T-helper 1 cell treated with Interleukin-12 subunit alpha and Interleukin-12 subunit beta and Interleukin-4 antibody, amounts not matched to agents 30 ng/mL and 1 ng/mL, for 36 hours (primary cell): ENCODE results near the gene FOXN3. TPM values are rescaled to one million over a fixed set of nuclear protein-coding genes. Genes with fewer than 3 reads are reported as not detected.

Experiments
- intact Hi-C: fragments of 100-400 bp; cut with micrococcal nuclease; formaldehyde crosslinking; loops from one replicate; pipeline ENCODE4 v1.15.1; 2024
- total RNA-seq: library from RNA; stranded (reverse); gene quantifications from 2 replicates; pipeline ENCODE4 v1.2.3, GENCODE V29; 2022

The FOXN3 gene
- total RNA-seq, 1 donor from 2014 or later: 110 TPM

GRCh38 chr14:89366864-89367778, 49.9 kb downstream of the FOXN3 start:
- intact Hi-C loops: loop anchor here (5.0 kb wide), 1 partner anchor 400 kb away; no protein-coding TSS in a partner anchor

- intact Hi-C loops: loop anchor here (2.0 to 5.0 kb wide), 6 partner anchors 14 to 402 kb away; partner anchors contain the start of gene FOXN3
Observed at GRCh38 chr14:89365061-89365801, 51.8 kb downstream of the FOXN3 start.

- intact Hi-C loops: loop anchor here (2.0 kb wide), 5 partner anchors 14 to 256 kb away; partner anchors contain the start of gene FOXN3
Observed at GRCh38 chr14:89364316-89364715, 52.7 kb downstream of the FOXN3 start.

DNA sequence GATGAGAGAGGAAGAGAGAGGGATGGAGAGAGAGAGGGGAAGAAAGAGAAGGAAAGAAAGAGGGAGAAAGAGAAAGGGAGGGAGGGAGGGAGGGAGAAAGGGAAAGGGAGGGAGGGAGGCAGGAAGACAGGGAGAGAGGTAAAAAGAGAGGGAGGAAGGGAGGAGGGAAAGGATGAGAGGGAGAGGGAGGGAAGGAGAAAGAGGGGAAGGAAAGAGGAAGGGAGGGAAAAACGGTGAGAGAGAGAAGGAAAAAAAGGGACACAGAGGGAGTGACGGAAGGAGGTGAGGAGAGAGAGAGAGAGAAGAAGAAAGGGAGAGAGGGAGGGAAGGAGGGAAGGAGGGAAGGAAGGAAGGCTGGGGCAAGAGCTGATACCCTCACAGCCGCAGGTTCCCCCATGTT, 56.8 kb downstream of the FOXN3 start:
- intact Hi-C loops: no loop called here

DNA sequence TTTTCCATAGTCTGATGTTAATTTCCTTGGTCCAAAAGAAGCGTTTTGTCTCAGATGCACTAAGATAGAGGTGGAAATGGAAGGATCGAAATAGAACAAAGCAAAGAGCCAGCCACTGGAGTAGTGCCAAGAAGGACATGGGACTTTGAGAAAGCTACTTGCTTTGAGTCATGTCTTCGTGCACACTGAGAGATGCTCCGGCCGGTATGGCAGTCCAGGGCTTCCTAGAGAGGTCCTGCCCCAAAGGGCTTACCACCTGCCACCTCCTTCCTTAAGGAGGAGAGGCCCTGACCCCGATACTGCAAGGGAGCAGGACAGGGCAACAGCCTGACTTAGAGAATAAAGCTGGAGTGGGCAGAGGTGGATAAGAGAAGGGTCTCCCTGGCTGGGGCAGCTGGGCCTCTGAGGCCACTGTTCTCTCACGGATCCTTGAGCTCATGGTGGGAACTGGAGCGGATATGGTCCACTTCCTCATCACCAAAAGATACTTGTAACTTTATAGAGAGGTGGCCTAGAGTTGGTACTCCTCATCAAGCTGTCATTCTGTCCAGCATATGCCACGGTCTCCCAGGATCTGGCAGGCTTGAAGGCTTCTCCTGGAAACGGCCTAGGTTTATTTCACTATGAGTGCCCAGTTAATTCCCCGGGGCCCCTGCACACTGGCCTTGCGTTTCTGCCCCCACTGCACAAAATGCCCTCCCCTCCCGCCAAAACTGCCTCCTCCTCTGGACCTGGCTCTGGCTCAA, 57.4 kb downstream of the FOXN3 start:
- intact Hi-C loops: no loop called here

- intact Hi-C loops: no loop called here
Observed at GRCh38 chr14:89357655-89358297, 59.3 kb downstream of the FOXN3 start.

DNA sequence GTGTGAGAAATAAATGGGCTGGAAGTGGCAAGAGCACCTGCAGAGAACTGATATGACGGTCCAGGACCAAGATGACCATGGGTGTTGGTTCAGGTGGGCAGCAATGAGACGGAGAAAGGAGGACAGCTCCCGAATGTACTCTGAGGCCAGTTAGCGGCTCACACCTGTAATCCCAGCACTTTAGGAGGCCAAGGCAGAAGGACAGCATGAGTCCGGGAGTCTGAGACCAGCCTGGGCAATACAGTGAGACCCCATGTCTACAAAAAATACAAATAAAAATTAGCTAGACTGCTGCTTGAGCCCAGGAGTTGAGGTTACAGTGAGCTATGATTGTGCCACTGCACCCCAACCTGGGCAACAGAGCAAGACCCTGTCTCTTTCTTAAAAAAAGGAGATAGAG, 60.1 kb downstream of the FOXN3 start:
- intact Hi-C loops: no loop called here

DNA sequence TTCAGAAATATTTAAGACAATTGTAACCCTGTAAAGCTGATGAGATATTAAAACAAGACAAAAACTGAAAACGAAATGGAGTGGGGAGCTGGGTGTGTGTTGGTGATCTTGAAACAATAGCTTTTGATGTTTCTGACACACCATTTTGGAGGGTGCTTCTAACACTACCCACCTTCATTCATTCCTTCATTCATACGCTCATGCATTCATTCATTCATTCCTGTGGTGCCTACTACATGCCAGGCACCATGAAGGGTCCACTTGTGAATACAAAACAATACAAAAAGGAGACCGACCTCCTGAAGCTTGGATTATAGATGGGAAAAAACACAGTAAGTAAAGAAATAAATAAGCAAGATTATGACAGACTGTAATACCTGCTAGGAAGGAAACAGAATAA, 60.5 kb downstream of the FOXN3 start:
- intact Hi-C loops: no loop called here

GRCh38 chr14:89353766-89354113, 63.3 kb downstream of the FOXN3 start:
- intact Hi-C loops: loop anchor here (5.0 kb wide), 2 partner anchors 46 to 76 kb away; no protein-coding TSS in a partner anchor

DNA sequence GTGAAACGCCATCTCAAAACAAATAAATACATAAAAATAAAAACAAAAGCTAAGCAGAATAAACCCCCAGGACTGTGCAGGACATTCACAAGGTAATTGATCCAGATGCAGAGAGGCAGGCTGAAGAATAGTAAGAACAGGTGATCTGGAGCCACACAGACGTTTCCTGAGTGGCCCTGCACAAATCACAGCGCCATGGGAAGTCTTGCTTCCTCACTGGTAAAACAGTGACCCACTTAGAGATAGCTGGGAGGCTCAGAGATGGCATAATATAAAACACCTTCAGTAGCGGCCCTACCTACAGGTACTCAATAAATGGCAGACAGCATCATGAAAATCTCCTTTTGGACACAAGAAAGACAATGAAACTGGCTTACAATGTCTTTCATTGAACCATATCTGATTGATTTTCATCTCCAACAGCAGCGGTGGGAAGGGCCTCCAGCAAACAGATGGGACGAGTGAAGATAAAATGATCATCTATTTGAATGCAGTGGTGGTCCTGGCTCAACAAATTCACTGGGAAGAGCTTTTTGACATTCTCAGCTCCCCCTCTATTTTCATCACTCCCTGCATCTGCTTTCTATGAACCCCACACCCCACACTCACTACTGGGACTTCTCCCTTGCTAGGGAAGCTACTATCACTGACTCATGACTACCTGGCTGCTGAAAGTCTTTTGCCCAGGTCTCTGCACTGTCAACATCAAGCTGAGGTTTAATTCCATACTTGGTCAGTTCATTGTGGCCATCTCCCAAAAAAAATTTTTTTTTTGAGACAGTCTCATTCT, 63.9 kb downstream of the FOXN3 start:
- intact Hi-C loops: loop anchor here (5.0 kb wide), 2 partner anchors 46 to 76 kb away; no protein-coding TSS in a partner anchor

DNA sequence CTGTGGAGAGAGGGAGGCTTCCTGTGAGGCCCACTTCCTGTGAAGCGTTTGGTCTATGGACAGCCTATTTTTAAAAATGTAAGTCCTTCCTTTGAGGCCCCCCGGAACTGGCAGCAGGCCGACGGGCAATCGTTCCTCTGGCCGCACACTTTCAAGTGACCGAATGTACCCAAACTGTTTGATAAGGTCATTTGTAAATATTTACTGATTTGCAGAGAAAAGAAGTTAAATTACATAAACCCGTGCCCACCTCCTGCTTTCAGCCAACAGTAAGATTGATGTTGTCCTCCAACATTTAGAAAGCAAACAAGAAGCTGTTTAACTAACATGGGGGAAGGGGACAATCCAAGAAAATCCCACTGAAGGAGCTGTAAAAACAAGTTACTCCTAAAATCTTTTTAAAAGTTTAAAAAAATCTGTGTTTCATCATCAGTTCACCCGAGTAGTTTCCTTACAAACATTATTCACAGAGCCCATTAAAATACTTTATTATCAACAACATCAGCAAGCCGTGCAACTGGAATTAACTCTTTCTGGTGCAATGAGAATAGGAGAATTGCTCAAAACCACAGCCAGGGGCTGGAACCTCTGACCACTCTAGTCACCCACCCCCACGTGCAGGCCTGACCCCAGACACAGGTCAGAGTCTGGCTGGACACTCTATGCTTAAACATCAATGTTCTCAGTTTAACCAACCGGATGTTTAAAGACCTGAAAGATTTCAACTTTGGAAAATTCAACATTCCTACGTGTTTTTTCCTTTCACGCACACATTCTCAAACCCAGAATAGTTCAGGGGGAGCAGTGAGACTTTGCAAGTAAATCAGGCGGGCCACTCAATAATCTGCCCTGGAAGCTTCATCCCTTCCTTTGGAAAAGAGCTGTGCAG, 65.3 kb downstream of the FOXN3 start:
- intact Hi-C loops: loop anchor here (2.0 to 5.0 kb wide), 3 partner anchors 13 to 74 kb away; no protein-coding TSS in a partner anchor

GRCh38 chr14:89351221-89351515, 65.9 kb downstream of the FOXN3 start:
- intact Hi-C loops: loop anchor here (2.0 to 5.0 kb wide), 3 partner anchors 14 to 74 kb away; no protein-coding TSS in a partner anchor

GRCh38 chr14:89350152-89350551, 66.9 kb downstream of the FOXN3 start:
- intact Hi-C loops: loop anchor here (2.0 to 5.0 kb wide), 3 partner anchors 15 to 73 kb away; no protein-coding TSS in a partner anchor

DNA sequence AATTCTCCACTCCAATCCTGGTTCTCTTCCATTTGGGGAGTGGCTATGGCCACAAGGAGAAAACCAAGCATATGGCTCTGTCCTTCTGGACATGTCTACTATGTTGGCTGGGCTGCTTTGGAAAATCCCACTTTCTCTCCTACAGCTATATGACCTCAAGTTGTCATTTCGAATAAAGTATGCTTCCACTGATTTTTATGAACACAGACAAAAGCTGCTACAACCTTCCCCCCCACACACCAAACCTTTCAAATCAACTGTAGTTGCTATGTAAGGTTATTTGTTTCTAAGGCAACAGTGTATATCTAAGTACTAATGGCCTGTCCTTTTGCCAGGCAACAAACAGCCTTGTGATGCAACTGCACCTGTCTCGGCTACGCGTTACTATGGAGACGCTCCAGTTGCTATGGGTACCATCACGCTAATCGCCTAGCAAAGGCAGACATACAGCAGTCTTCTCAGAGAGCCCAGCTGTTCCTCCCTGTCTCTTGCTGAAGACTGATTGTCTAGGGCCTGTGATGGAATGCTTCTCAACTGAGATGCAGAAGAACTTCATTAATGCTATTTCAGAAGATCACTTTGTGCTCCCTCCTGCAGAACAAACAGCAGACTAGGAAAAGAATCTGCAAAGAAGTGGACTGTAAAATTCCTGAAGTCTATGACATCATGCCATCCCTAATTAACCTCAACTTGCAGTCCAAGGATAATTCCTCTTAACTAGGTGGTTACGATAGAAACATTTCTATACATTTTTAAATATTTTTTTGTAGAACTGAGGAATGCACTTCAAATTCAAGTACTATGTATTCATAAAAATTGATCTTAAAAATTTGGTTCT, 67.6 kb downstream of the FOXN3 start:
- intact Hi-C loops: loop anchor here (2.0 to 5.0 kb wide), 3 partner anchors 15 to 72 kb away; no protein-coding TSS in a partner anchor

DNA sequence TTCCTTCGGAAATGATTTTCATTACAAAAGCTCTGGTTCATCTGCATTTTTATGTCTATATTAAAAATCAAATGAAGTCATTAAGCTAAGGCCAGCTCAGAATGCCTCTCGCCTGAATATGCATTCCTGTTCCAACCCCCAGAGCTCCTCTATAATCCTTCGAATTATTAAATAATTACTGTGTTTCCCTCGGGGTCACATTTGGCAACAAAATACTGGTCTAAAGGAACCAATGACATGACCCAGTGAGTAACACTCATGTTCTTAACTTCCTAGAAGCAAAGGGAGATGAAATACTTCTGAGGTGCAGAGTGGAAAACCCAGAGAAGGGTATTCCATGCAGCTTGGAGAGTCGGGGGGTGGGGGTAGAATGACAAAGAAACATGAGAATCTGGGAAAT, 68.3 kb downstream of the FOXN3 start:
- intact Hi-C loops: no loop called here

DNA sequence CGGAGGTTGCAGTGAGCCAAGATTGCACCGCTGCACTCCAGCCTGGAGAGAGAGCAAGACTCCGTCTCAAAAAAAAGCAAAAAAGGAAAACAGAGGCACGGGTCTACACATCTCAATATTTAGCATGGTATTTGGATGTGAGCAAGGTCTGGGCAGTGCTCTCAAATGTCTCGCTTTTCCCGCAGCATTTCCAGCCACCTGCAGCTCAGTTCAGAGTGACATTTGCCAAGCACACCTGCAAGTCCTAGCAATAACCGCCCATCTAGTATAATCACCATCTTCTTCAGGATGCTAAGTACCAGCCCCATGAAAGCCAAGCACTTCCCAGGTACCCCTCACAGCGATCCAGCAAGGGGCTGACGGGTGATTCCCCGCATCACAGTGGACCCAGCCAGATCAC, 69.1 kb downstream of the FOXN3 start:
- intact Hi-C loops: no loop called here

GRCh38 chr14:89344920-89345254, 72.1 kb downstream of the FOXN3 start:
- intact Hi-C loops: no loop called here

DNA sequence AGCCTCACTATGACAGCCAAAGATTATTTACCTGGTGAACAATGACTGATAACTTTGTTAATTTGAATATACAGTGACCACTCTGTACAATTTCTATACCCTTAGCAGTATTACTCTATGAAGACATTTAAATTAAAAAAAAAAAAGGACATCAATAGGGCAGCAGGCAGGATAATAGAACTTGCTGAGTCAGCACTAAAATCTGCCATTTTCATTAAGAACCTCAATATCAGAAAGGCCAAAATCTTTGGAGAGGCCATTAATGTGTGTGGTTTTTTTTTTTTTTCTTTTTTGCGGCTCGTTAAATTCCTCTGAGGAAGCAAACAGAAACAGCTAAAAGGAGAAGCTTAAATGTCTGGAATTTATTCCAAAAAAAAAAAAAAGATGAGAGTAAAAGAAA, 73.7 kb downstream of the FOXN3 start:
- intact Hi-C loops: no loop called here
